Anterior cingulate cortex (tissue), 58 donors: ENCODE results near the gene RAB1B.

Experiments
- DNase-seq, 58 donors: peaks; one replicate each; lab custom pipeline; 2025; lab: John Stamatoyannopoulos, UW

RAB1B gene

GRCh38 chr11:66268244-66268951 is at the start of gene RAB1B:
TSS of gene RAB1B (plus strand) at chr11:66268639. CDS start at chr11:66268680, 41 bp downstream.
- DNase-seq: peak; percentile 93 to 100 (median 99)

- DNase-seq: no peak
These were observed 49.4 kb upstream of the RAB1B start for GRCh38 chr11:66218846-66219620.

GRCh38 chr11:66219846-66220565 is 48.4 kb upstream of the RAB1B start:
- no peak for DNase-seq

- DNase-seq: no peak
These were observed 47.9 kb upstream of the RAB1B start for GRCh38 chr11:66220566-66220935.

DNA sequence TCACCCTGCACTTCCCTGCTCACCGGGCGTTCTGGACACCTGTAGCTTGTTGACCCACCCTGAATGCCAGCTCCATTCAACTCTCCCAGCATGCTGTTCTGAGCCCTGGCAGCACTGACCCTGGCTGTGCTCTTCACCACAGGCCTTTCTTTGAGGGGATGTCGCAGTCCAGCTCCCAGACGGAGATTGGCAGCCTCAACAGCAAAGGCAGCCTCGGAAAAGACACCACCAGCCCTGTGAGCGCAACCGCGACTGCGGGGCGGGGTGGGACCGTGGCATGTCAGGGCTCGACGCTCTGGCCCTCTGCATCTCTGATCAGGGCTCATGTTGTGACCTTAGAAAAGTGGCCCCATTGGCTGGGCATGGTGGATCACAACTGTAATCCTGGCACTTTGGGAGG is 47.4 kb upstream of the RAB1B start:
- no peak for DNase-seq

DNA sequence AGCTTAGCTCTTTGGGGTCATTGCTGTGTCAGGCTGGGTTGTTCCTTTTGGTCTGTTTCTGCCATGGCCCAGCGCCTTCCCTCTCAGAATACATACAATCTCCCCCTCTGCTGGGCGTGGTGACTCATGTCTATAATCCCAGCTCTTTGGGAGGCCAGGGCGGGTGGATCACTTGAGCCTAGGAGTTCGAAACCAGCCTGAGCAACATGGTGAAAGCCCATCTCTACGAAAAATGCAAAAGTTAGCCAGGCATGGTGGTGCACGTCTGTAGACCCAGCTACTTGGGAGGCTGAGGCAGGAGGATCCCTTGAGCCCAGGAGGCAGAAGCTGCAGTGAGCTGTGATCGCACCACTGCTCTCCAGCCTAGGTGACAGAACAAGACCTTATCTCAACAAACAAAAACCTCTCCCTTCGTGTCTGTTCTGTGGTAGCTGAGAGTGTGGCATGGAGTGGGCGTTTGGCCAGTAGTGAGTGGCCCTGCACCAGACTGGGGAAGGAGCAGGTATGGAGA is 46.7 kb upstream of the RAB1B start:
- DNase-seq: no peak

- DNase-seq: peak in 57 of 58 donors; percentile 13 to 91 (median 74)
These were observed 45.9 kb upstream of the RAB1B start for GRCh38 chr11:66222358-66223149.

DNA sequence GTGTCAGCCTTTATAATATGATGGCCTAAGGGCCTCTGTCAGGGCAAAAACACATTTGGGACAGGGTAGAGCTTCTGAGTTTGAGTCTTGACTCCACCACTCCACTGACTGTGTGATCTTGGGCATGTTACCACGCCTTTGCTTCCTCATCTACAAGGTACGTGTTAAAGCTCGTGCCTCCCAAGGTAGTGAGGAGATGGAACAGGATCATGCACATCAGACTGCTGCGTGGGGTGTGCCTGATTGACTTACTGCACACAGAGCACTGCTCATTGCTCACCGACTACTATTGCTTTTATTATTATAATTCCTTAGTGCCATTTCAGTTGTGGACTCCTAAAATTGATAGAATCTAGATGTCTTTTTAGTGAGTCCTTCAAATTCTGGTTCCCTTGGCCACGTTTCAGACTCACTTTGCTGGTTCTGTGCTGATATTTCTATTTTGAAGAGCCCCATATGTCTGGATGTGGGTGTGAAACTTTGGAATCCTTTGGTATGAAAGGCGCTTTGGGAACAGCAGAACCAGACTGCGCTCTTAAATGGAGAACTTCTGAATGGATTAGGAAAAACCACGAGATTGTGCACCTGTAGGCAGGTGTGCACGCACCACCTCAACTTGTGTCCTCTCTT is 44.1 kb upstream of the RAB1B start:
- DNase-seq: peak in 5 of 58 donors; percentile 11 to 47 (median 32)

DNA sequence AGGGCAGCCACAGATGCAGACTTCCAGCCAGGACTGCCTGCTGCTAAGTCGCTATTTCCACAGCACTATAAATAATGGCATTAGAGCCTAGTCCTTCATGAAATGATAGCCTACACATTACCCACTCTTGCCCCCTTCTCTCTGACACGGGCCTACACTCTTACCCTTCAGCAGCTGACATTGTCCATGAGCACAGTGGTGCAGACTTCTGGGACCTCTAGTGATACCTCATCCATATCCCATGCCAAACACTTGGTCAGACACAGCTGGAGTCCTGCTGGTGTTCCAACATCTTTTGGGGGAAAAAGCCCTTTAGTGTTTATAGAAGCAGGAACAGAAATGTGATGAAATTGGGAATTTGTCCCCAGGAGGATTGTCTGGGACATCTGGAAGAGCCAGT is 43.4 kb upstream of the RAB1B start:
- DNase-seq: no peak

- DNase-seq: no peak
These were observed 42.3 kb upstream of the RAB1B start for GRCh38 chr11:66226101-66226500.

GRCh38 chr11:66227700-66228099 is 40.7 kb upstream of the RAB1B start:
- no peak for DNase-seq

DNA sequence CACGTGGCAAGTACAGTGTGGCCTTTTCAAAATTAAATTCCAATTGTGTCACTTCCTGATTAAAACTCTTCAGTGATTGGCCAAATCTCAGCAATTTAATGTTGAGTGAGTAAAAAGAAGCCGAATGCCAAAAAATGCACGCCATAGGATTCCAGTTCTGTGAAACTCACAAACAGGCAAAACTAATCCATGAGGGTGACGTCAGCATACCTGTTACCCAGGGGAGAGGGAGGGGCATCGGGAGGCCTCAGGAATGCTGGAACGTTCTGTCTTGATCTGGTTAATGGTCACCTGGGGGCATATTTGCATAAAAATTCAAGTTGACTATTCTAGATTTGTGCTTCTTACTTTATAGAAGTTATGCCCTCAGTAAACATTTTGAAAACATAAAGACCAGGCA is 39.9 kb upstream of the RAB1B start:
- DNase-seq: no peak

GRCh38 chr11:66230156-66230555 is 38.3 kb upstream of the RAB1B start:
- DNase-seq: no peak

- no peak for DNase-seq
These were observed 37.5 kb upstream of the RAB1B start for GRCh38 chr11:66230978-66231377.

GRCh38 chr11:66231561-66231960 is 36.9 kb upstream of the RAB1B start:
- DNase-seq: no peak

DNA sequence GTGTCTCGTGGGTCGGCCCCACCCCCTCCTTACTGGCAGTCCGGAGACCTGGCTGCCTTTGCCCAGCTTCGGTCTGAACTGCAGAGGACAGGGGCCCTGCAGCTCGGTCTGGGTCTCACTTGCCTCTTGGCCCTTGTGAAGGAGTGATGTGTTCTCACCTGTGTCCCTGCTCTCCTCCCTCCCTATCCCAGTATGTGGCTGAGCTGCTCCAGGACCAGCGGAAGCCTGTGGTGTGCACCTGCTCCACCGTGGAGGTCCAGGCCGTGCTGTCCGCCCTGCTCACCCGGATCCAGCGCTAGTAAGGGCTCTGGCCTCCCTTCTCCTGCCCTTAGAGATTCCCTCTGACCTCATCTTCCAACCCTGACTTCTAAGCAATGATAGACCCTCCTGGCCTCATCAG is 35.7 kb upstream of the RAB1B start:
- DNase-seq: no peak

DNA sequence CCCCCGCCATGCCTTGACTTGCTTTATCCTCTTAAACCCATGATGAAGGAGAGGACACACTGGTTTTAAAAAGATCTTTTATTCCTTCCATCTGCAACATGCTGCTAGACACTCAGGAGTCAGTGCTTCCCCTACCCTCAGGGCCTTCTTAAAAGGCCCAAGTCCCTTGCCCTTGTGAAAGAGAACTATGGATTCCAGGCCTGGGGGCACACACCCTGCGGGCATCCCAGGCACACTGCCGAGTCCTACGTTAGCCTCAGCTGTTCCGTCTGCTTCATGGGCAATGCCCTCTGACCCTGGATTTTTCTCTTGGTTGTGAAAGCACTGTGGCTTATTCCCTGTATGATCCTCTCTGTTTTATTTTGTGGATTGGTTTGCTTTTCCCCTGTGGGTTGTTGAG is 35.1 kb upstream of the RAB1B start:
- DNase-seq: no peak

GRCh38 chr11:66235141-66235540 is 33.3 kb upstream of the RAB1B start:
- DNase-seq: no peak

GRCh38 chr11:66237867-66238266 is 30.6 kb upstream of the RAB1B start:
- DNase-seq: no peak
